ENCODE data around the gene USP16.
A peak's percentile ranks its signal among the peaks of the same experiment; 100 is the strongest.

USP16 gene

DNA sequence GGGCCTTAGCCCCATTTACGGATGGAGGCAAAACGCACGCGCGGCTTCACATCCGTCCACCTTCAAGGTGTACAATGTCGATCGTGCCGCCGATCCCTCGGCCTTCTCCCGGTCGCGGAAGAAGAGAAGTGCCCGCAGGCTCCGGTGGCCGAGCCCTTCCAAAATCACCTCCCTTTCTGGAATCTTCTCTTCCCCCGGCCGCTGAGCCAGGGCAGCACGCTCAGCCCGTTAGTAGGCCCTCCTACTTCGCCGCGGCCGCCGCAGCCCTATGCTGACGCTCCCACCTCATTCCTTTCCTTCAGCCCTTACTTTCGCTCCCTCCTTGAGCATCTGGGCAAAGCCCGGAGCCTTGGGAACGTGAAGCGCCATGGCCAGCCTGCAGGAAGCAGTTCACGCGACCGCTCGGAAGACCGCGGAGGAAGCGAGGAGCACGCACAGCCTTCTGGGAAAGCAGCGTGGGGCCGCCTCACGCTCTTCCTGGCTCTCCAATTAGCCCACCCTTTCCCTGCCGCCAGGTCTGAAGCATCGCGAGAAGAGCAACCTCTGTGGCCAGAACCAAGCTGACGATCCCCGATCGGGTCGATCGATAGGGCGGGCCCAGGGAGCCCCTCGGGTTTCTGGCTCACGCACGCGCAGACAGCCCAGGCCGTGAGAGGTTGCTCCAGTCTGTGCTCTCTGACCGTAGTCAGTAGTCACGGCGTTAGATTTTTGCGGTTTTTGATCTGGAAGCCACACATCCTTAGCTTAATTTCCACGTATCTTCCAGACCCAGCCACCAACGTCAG is 48.9 kb downstream of the USP16 start, which contains the start of gene CCT8:
CCT8 (minus strand) TSS at position 427 of the 785 bp plus-strand sequence; CDS start at position 369, 58 bp downstream.
- Histone ChIP-seq H3K4me2 (ENCODE audit: insufficient read depth, low read length, poor library complexity, severe bottlenecking) (peak within 1 kb of the TSS; percentile 66), H2BK120ac (ENCODE audit: low read depth, low read length) (no peak within 1 kb of the TSS), H3K79me1 (ENCODE audit: low read depth, low read length) (peaks cover 3% of the 10 kb centered on the region), H2AK5ac (ENCODE audit: low read depth, low read length) (no peak within 1 kb of the TSS), H3K27me3 (ENCODE audit: control insufficient read depth in 3 of 3, insufficient read depth in 3 of 3, low read depth in 1 of 3, low read length in 3 of 3) (no peaks in the 10 kb centered on the region), H4K91ac (ENCODE audit: low read depth, low read length, poor library complexity) (no peak within 1 kb of the TSS), H2BK5ac (ENCODE audit: low read length) (peak within 1 kb of the TSS; percentile 49), H3K27ac (replicated peaks; ENCODE audit: low read length) (peak within 1 kb of the TSS; percentile 70), H3K9ac (ENCODE audit: low read depth, low read length, poor library complexity) (peak within 1 kb of the TSS; percentile 99), H3K23ac (ENCODE audit: low read depth, low read length, poor library complexity) (peak within 1 kb of the TSS; percentile 90), H3K4ac (ENCODE audit: low read length) (no peak within 1 kb of the TSS), H3K18ac (ENCODE audit: low read length) (peak within 1 kb of the TSS; percentile 97), H4K8ac (ENCODE audit: low read depth, low read length) (no peak within 1 kb of the TSS), H2AFZ (ENCODE audit: low read length) (peak within 1 kb of the TSS; percentile 86), H2BK15ac (ENCODE audit: low read length) (no peak within 1 kb of the TSS), H3K9me3 (replicated peaks in 1 of 2; ENCODE audit: control insufficient read depth in 2 of 2, insufficient read depth in 1 of 2, low read depth in 1 of 2, low read length in 2 of 2) (no peaks in the 10 kb centered on the region), H3K4me1 (ENCODE audit: control insufficient read depth in 2 of 2, insufficient read depth in 1 of 2, low read depth in 1 of 2, low read length in 2 of 2) (peaks cover 4 to 10% of the 10 kb centered on the region in 2 donors), H3K36me3 (replicated peaks in 1 of 2; ENCODE audit: control insufficient read depth in 2 of 2, insufficient read depth in 2 of 2, low read length in 2 of 2) (peaks cover 0 to 33% of the 10 kb centered on the region in 2 donors), H2BK12ac (ENCODE audit: low read length) (no peak within 1 kb of the TSS), H3K4me3 (ENCODE audit: low read length in 2 of 2) (peak within 1 kb of the TSS; percentile 75 to 95), H3K14ac (ENCODE audit: low read length) (no peak within 1 kb of the TSS)
- no CpG with 5 or more reads among the region's 62 CpGs for WGBS, 2 donors (ENCODE audit: extremely low coverage in 2 of 2, insufficient read length in 2 of 2, insufficient replicate concordance in 1 of 2)
- peak; percentile 98 for DNase-seq (ENCODE audit: low spot score)

DNA sequence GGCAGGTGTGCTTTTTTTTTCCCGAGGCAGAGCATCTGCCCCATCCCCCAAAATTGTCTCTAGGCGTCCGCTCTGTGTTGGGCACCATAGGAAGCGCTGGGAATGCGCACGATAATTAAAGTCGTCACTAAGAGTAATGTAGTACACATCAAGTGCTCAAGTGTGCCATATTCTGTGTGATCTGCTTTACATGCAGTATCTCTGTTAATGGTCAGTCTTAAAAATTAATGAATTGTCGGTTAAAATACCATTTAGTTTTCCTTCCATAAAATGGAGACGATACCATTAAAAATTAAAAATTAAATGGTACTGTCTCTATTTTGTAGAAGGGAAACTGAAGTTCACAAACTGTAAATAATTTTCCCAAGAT is 49.5 kb downstream of the USP16 start:
- Histone ChIP-seq H3K14ac (ENCODE audit: low read length) (no peak overlapping the region), H2BK5ac (ENCODE audit: low read length) (no peak overlapping the region), H3K4ac (ENCODE audit: low read length) (no peak overlapping the region), H4K91ac (ENCODE audit: low read depth, low read length, poor library complexity) (no peak overlapping the region), H3K23ac (ENCODE audit: low read depth, low read length, poor library complexity) (peak overlapping the region; percentile 90), H2BK120ac (ENCODE audit: low read depth, low read length) (no peak overlapping the region), H3K79me1 (ENCODE audit: low read depth, low read length) (peaks cover 3% of the 10 kb centered on the region), H2BK12ac (ENCODE audit: low read length) (no peak overlapping the region), H2BK15ac (ENCODE audit: low read length) (no peak overlapping the region), H4K8ac (ENCODE audit: low read depth, low read length) (no peak overlapping the region), H2AK5ac (ENCODE audit: low read depth, low read length) (no peak overlapping the region), H3K9me3 (replicated peaks in 1 of 2; ENCODE audit: control insufficient read depth in 2 of 2, insufficient read depth in 1 of 2, low read depth in 1 of 2, low read length in 2 of 2) (no peaks in the 10 kb centered on the region), H2AFZ (ENCODE audit: low read length) (peak overlapping the region; percentile 86), H3K27me3 (ENCODE audit: control insufficient read depth in 3 of 3, insufficient read depth in 3 of 3, low read depth in 1 of 3, low read length in 3 of 3) (no peaks in the 10 kb centered on the region), H3K4me1 (ENCODE audit: control insufficient read depth in 2 of 2, insufficient read depth in 1 of 2, low read depth in 1 of 2, low read length in 2 of 2) (peaks cover 4 to 12% of the 10 kb centered on the region in 2 donors), H3K27ac (replicated peaks; ENCODE audit: low read length) (peak overlapping the region; percentile 37), H3K18ac (ENCODE audit: low read length) (no peak overlapping the region), H3K4me3 (ENCODE audit: low read length in 2 of 2) (peak overlapping the region; percentile 75 to 83), H3K36me3 (replicated peaks in 1 of 2; ENCODE audit: control insufficient read depth in 2 of 2, insufficient read depth in 2 of 2, low read length in 2 of 2) (peaks cover 0 to 27% of the 10 kb centered on the region in 2 donors), H3K4me2 (ENCODE audit: insufficient read depth, low read length, poor library complexity, severe bottlenecking) (peak overlapping the region; percentile 66), H3K9ac (ENCODE audit: low read depth, low read length, poor library complexity) (peak overlapping the region; percentile 53)
- DNase-seq (ENCODE audit: low spot score) = no peak
- no CpG with 5 or more reads among the region's 9 CpGs for WGBS, 2 donors (ENCODE audit: extremely low coverage in 2 of 2, insufficient read length in 2 of 2, insufficient replicate concordance in 1 of 2)

DNA sequence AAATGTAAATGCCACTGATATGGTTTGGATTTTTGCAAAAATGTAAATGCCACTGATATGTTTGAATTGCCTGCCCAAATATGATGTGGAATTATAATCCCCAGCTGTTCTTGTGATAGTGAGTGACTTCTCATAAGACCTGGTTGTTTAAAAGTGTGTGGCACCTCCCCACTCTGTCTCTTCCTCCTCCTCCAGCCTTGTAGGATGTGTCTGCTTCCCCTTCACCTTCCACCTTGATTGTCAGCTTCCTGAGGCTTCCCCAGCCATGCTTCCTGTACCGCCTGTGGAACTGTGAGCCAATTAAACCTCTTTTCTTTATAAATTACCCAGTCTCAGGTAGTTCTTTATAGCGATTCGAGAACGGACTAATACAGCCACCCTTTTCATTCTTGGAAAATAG is 50.3 kb downstream of the USP16 start:
- Histone ChIP-seq H3K9ac (ENCODE audit: low read depth, low read length, poor library complexity) (no peak overlapping the region), H3K23ac (ENCODE audit: low read depth, low read length, poor library complexity) (no peak overlapping the region), H2AK5ac (ENCODE audit: low read depth, low read length) (no peak overlapping the region), H3K4ac (ENCODE audit: low read length) (no peak overlapping the region), H3K4me1 (ENCODE audit: control insufficient read depth in 2 of 2, insufficient read depth in 1 of 2, low read depth in 1 of 2, low read length in 2 of 2) (peaks cover 4 to 16% of the 10 kb centered on the region in 2 donors), H3K27me3 (ENCODE audit: control insufficient read depth in 3 of 3, insufficient read depth in 3 of 3, low read depth in 1 of 3, low read length in 3 of 3) (no peaks in the 10 kb centered on the region), H3K4me2 (ENCODE audit: insufficient read depth, low read length, poor library complexity, severe bottlenecking) (no peak overlapping the region), H3K36me3 (replicated peaks in 1 of 2; ENCODE audit: control insufficient read depth in 2 of 2, insufficient read depth in 2 of 2, low read length in 2 of 2) (peaks cover 0 to 19% of the 10 kb centered on the region in 2 donors), H2BK15ac (ENCODE audit: low read length) (no peak overlapping the region), H3K9me3 (replicated peaks in 1 of 2; ENCODE audit: control insufficient read depth in 2 of 2, insufficient read depth in 1 of 2, low read depth in 1 of 2, low read length in 2 of 2) (no peaks in the 10 kb centered on the region), H3K79me1 (ENCODE audit: low read depth, low read length) (peaks cover 3% of the 10 kb centered on the region), H2BK12ac (ENCODE audit: low read length) (no peak overlapping the region), H3K4me3 (ENCODE audit: low read length in 2 of 2) (no peak overlapping the region), H4K91ac (ENCODE audit: low read depth, low read length, poor library complexity) (no peak overlapping the region), H2AFZ (ENCODE audit: low read length) (no peak overlapping the region), H2BK120ac (ENCODE audit: low read depth, low read length) (no peak overlapping the region), H3K27ac (replicated peaks; ENCODE audit: low read length) (no peak overlapping the region), H2BK5ac (ENCODE audit: low read length) (no peak overlapping the region), H4K8ac (ENCODE audit: low read depth, low read length) (no peak overlapping the region), H3K14ac (ENCODE audit: low read length) (no peak overlapping the region), H3K18ac (ENCODE audit: low read length) (no peak overlapping the region)
- WGBS, 2 donors (ENCODE audit: extremely low coverage in 2 of 2, insufficient read length in 2 of 2, insufficient replicate concordance in 1 of 2) = no CpG with 5 or more reads among the region's 4 CpGs
- no peak for DNase-seq (ENCODE audit: low spot score)

DNA sequence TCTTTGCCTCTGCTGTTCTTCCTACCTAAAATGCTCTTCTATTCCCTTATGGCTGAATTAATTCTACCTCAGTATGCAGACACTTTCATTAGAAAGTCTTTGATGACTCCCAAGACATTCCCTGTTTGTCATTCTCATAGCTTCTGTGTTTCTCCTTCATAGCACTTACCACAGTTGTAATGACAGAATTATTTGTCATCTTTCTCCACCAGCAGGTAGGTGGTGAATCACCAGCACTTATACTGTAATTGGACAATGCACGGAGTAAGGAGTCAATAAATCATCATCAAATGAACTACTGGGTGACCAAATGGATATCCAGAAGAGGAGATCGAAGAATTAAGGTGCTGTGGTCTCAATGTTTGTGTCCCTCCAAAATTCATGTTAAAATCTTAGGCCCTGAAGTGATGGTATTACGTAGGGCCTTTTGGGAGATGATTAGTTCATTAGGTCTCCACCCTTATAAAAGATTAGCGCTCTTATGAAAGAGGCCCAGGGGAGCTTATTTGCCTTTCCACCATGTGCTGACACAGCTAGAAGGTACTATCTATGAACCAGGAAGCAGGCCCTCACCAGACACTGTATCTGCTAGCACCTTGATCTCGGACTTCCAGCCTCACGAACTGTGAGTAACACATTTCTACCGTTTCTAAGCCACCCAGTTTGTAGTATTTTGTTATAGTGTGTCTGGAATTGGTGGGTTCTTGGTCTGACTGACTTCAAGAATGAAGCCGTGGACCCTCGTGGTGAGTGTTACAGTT is 51.4 kb downstream of the USP16 start:
- no peak for DNase-seq (ENCODE audit: low spot score)
- no peak overlapping the region for H2BK15ac ChIP-seq (ENCODE audit: low read length)
- H3K79me1 ChIP-seq (ENCODE audit: low read depth, low read length) = peaks cover 3% of the 10 kb centered on the region
- no peak overlapping the region for H3K14ac ChIP-seq (ENCODE audit: low read length)
- no peak overlapping the region for H2BK5ac ChIP-seq (ENCODE audit: low read length)
- no peak overlapping the region for H2AK5ac ChIP-seq (ENCODE audit: low read depth, low read length)
- no peak overlapping the region for H3K4me2 ChIP-seq (ENCODE audit: insufficient read depth, low read length, poor library complexity, severe bottlenecking)
- no peak overlapping the region for H3K4me3 ChIP-seq (ENCODE audit: low read length in 2 of 2)
- H3K9me3 ChIP-seq (replicated peaks in 1 of 2; ENCODE audit: control insufficient read depth in 2 of 2, insufficient read depth in 1 of 2, low read depth in 1 of 2, low read length in 2 of 2) = no peaks in the 10 kb centered on the region
- H3K27ac ChIP-seq (replicated peaks; ENCODE audit: low read length) = no peak overlapping the region
- no peak overlapping the region for H3K23ac ChIP-seq (ENCODE audit: low read depth, low read length, poor library complexity)
- no peak overlapping the region for H4K91ac ChIP-seq (ENCODE audit: low read depth, low read length, poor library complexity)
- H3K4ac ChIP-seq (ENCODE audit: low read length) = no peak overlapping the region
- no peak overlapping the region for H3K18ac ChIP-seq (ENCODE audit: low read length)
- H2AFZ ChIP-seq (ENCODE audit: low read length) = peak overlapping the region; percentile 69
- H3K9ac ChIP-seq (ENCODE audit: low read depth, low read length, poor library complexity) = no peak overlapping the region
- peaks cover 4 to 20% of the 10 kb centered on the region in 2 donors for H3K4me1 ChIP-seq (ENCODE audit: control insufficient read depth in 2 of 2, insufficient read depth in 1 of 2, low read depth in 1 of 2, low read length in 2 of 2)
- H2BK12ac ChIP-seq (ENCODE audit: low read length) = no peak overlapping the region
- no CpG with 5 or more reads among the region's 9 CpGs for WGBS, 2 donors (ENCODE audit: extremely low coverage in 2 of 2, insufficient read length in 2 of 2, insufficient replicate concordance in 1 of 2)
- no peaks in the 10 kb centered on the region for H3K27me3 ChIP-seq (ENCODE audit: control insufficient read depth in 3 of 3, insufficient read depth in 3 of 3, low read depth in 1 of 3, low read length in 3 of 3)
- H2BK120ac ChIP-seq (ENCODE audit: low read depth, low read length) = no peak overlapping the region
- H3K36me3 ChIP-seq (replicated peaks in 1 of 2; ENCODE audit: control insufficient read depth in 2 of 2, insufficient read depth in 2 of 2, low read length in 2 of 2) = peaks cover 0 to 8% of the 10 kb centered on the region in 2 donors
- H4K8ac ChIP-seq (ENCODE audit: low read depth, low read length) = no peak overlapping the region
